ENCODE data around the gene TUFT1. TPM values are rescaled to one million over a fixed set of nuclear protein-coding genes. Genes with fewer than 3 reads are reported as not detected.
"Not testable (repeated sequence)": the region's sequence is repeated elsewhere in the genome, so short reads cannot be mapped to it uniquely, and the experiment has no call there.

TUFT1 gene
- total RNA-seq, 4 donors from 2014 or later: 3.3 to 8.1 (median 5.3) TPM

- no peak for DNase-seq (ENCODE audit: low spot score in 2 of 2)
- H3K4me3 ChIP-seq: no peak overlapping the region
- H3K4me1 ChIP-seq: no peaks in the 10 kb centered on the region
- H3K27me3 ChIP-seq: no peaks in the 10 kb centered on the region
- no peaks in the 10 kb centered on the region for H3K9me3 ChIP-seq
- 96 to 98% methylated on average over 12 of the region's 12 CpGs for WGBS, 2 donors
- no peak for TF ChIP-seq EP300 (IDR thresholded peaks at IDR 0.05)
- TF ChIP-seq POLR2A (IDR thresholded peaks at IDR 0.05): no peak
- TF ChIP-seq CTCF (IDR thresholded peaks at IDR 0.05): no peak
- peaks cover 0 to 18% (median 0%) of the 10 kb centered on the region in 3 donors for H3K36me3 ChIP-seq
- H3K27ac ChIP-seq: no peak overlapping the region
These were observed 21.7 kb upstream of the TUFT1 start for GRCh38 chr1:151518431-151518830.

- TF ChIP-seq CTCF (IDR thresholded peaks at IDR 0.05) (no peak), POLR2A (IDR thresholded peaks at IDR 0.05) (no peak), EP300 (IDR thresholded peaks at IDR 0.05) (no peak)
- 96% methylated on average over 5 to 15 of the region's 15 CpGs for WGBS, 2 donors
- no peaks in the 10 kb centered on the region for H3K9me3 ChIP-seq
- no peaks in the 10 kb centered on the region for H3K27me3 ChIP-seq
- H3K27ac ChIP-seq: no peak overlapping the region
- H3K4me1 ChIP-seq: no peaks in the 10 kb centered on the region
- no peak overlapping the region for H3K4me3 ChIP-seq
- no peak for DNase-seq (ENCODE audit: low spot score in 2 of 2)
- H3K36me3 ChIP-seq: peaks cover 0 to 19% (median 0%) of the 10 kb centered on the region in 3 donors
These were observed 21.2 kb upstream of the TUFT1 start for GRCh38 chr1:151518936-151519335.

GRCh38 chr1:151519667-151520066 lies 20.4 kb upstream of the TUFT1 start:
- no peak for DNase-seq (ENCODE audit: low spot score in 2 of 2)
- TF ChIP-seq CTCF (IDR thresholded peaks at IDR 0.05) (no peak), POLR2A (IDR thresholded peaks at IDR 0.05) (no peak), EP300 (IDR thresholded peaks at IDR 0.05) (no peak)
- 82 to 86% methylated on average over 2 of the region's 2 CpGs for WGBS, 2 donors
- Histone ChIP-seq H3K4me1 (no peaks in the 10 kb centered on the region), H3K36me3 (peaks cover 0 to 19% (median 0%) of the 10 kb centered on the region in 3 donors), H3K9me3 (no peaks in the 10 kb centered on the region), H3K27me3 (no peaks in the 10 kb centered on the region), H3K4me3 (no peak overlapping the region), H3K27ac (no peak overlapping the region)

GRCh38 chr1:151520359-151520758 lies 19.8 kb upstream of the TUFT1 start:
- H3K27me3 ChIP-seq: no peaks in the 10 kb centered on the region
- H3K4me1 ChIP-seq: no peaks in the 10 kb centered on the region
- 82 to 85% methylated on average over 4 of the region's 4 CpGs for WGBS, 2 donors
- H3K9me3 ChIP-seq: no peaks in the 10 kb centered on the region
- DNase-seq (ENCODE audit: low spot score in 2 of 2): no peak
- no peak overlapping the region for H3K27ac ChIP-seq
- TF ChIP-seq POLR2A (IDR thresholded peaks at IDR 0.05) (no peak), EP300 (IDR thresholded peaks at IDR 0.05) (no peak), CTCF (IDR thresholded peaks at IDR 0.05) (no peak)
- H3K4me3 ChIP-seq: no peak overlapping the region
- peaks cover 0 to 22% (median 0%) of the 10 kb centered on the region in 3 donors for H3K36me3 ChIP-seq

GRCh38 chr1:151522427-151522826 lies 17.7 kb upstream of the TUFT1 start:
- not testable (repeated sequence) for H3K4me3 ChIP-seq; DNase-seq (ENCODE audit: low spot score in 2 of 2); H3K27ac ChIP-seq; H3K4me1 ChIP-seq; H3K27me3 ChIP-seq; H3K9me3 ChIP-seq
- H3K36me3 ChIP-seq: peaks cover 0 to 34% (median 0%) of the 10 kb centered on the region in 3 donors
- 94% methylated on average over 7 of the region's 7 CpGs for WGBS, 2 donors

- Histone ChIP-seq H3K36me3 (peaks cover 0 to 36% (median 0%) of the 10 kb centered on the region in 3 donors), H3K27me3 (no peaks in the 10 kb centered on the region), H3K9me3 (no peaks in the 10 kb centered on the region), H3K4me3 (no peak overlapping the region), H3K4me1 (no peaks in the 10 kb centered on the region), H3K27ac (no peak overlapping the region)
- DNase-seq (ENCODE audit: low spot score in 2 of 2): no peak
- TF ChIP-seq CTCF (IDR thresholded peaks at IDR 0.05) (no peak), EP300 (IDR thresholded peaks at IDR 0.05) (no peak), POLR2A (IDR thresholded peaks at IDR 0.05) (no peak)
- 66 to 77% methylated on average over 5 of the region's 5 CpGs for WGBS, 2 donors
These were observed 16.8 kb upstream of the TUFT1 start for GRCh38 chr1:151523326-151523725.

All from tibial nerve (tissue), 4 donors.